ENCODE data around the gene URB1.

URB1 gene

GRCh38 chr21:32338209-32338921 is 54.4 kb downstream of the URB1 start:
- Histone ChIP-seq H3K4me3 (ENCODE audit: insufficient read length, low read depth) (no peak overlapping the region), H3K9me3 (ENCODE audit: insufficient read depth, low read length) (no peaks in the 10 kb centered on the region), H3K36me3 (ENCODE audit: insufficient read depth, insufficient read length, low read length) (peaks cover 98% of the 10 kb centered on the region), H3K9ac (ENCODE audit: insufficient read length, low read depth) (no peak overlapping the region), H3K4me1 (ENCODE audit: insufficient read depth, insufficient read length) (peaks cover 13% of the 10 kb centered on the region), H3K27me3 (ENCODE audit: insufficient read depth, insufficient read length) (no peaks in the 10 kb centered on the region)
- TF ChIP-seq YY1 (IDR thresholded peaks at IDR 0.05; ENCODE audit: insufficient read depth, insufficient read length) (no peak), ZNF274 (IDR thresholded peaks at IDR 0.05; ENCODE audit: low read depth, low read length) (no peak), SUZ12 (IDR thresholded peaks at IDR 0.05; ENCODE audit: extremely low read depth, insufficient read depth, insufficient read length) (no peak)
- no peak for DNase-seq (ENCODE audit: low read depth, low spot score)

GRCh38 chr21:32337206-32337605 is 55.6 kb downstream of the URB1 start:
- TF ChIP-seq SUZ12 (IDR thresholded peaks at IDR 0.05; ENCODE audit: extremely low read depth, insufficient read depth, insufficient read length) (no peak), YY1 (IDR thresholded peaks at IDR 0.05; ENCODE audit: insufficient read depth, insufficient read length) (no peak), ZNF274 (IDR thresholded peaks at IDR 0.05; ENCODE audit: low read depth, low read length) (no peak)
- no peak overlapping the region for H3K4me3 ChIP-seq (ENCODE audit: insufficient read length, low read depth)
- H3K4me1 ChIP-seq (ENCODE audit: insufficient read depth, insufficient read length): peaks cover 13% of the 10 kb centered on the region
- no peaks in the 10 kb centered on the region for H3K9me3 ChIP-seq (ENCODE audit: insufficient read depth, low read length)
- no peaks in the 10 kb centered on the region for H3K27me3 ChIP-seq (ENCODE audit: insufficient read depth, insufficient read length)
- DNase-seq (ENCODE audit: low read depth, low spot score): no peak
- no peak overlapping the region for H3K9ac ChIP-seq (ENCODE audit: insufficient read length, low read depth)
- H3K36me3 ChIP-seq (ENCODE audit: insufficient read depth, insufficient read length, low read length): peaks cover 96% of the 10 kb centered on the region

GRCh38 chr21:32336711-32337110 is 56.1 kb downstream of the URB1 start:
- DNase-seq (ENCODE audit: low read depth, low spot score): no peak
- no peak overlapping the region for H3K4me3 ChIP-seq (ENCODE audit: insufficient read length, low read depth)
- H3K9ac ChIP-seq (ENCODE audit: insufficient read length, low read depth): no peak overlapping the region
- H3K27me3 ChIP-seq (ENCODE audit: insufficient read depth, insufficient read length): no peaks in the 10 kb centered on the region
- TF ChIP-seq YY1 (IDR thresholded peaks at IDR 0.05; ENCODE audit: insufficient read depth, insufficient read length) (no peak), ZNF274 (IDR thresholded peaks at IDR 0.05; ENCODE audit: low read depth, low read length) (no peak), SUZ12 (IDR thresholded peaks at IDR 0.05; ENCODE audit: extremely low read depth, insufficient read depth, insufficient read length) (no peak)
- H3K4me1 ChIP-seq (ENCODE audit: insufficient read depth, insufficient read length): peaks cover 15% of the 10 kb centered on the region
- peaks cover 96% of the 10 kb centered on the region for H3K36me3 ChIP-seq (ENCODE audit: insufficient read depth, insufficient read length, low read length)
- H3K9me3 ChIP-seq (ENCODE audit: insufficient read depth, low read length): no peaks in the 10 kb centered on the region

GRCh38 chr21:32335601-32336575 is 56.9 kb downstream of the URB1 start:
- H3K4me3 ChIP-seq (ENCODE audit: insufficient read length, low read depth): no peak overlapping the region
- H3K27me3 ChIP-seq (ENCODE audit: insufficient read depth, insufficient read length): no peaks in the 10 kb centered on the region
- TF ChIP-seq ZNF274 (IDR thresholded peaks at IDR 0.05; ENCODE audit: low read depth, low read length) (no peak), SUZ12 (IDR thresholded peaks at IDR 0.05; ENCODE audit: extremely low read depth, insufficient read depth, insufficient read length) (no peak)
- no peak for DNase-seq (ENCODE audit: low read depth, low spot score)
- H3K9ac ChIP-seq (ENCODE audit: insufficient read length, low read depth): no peak overlapping the region
- H3K4me1 ChIP-seq (ENCODE audit: insufficient read depth, insufficient read length): peaks cover 17% of the 10 kb centered on the region
- no peaks in the 10 kb centered on the region for H3K9me3 ChIP-seq (ENCODE audit: insufficient read depth, low read length)
- peaks cover 96% of the 10 kb centered on the region for H3K36me3 ChIP-seq (ENCODE audit: insufficient read depth, insufficient read length, low read length)

GRCh38 chr21:32334980-32335531 is 57.8 kb downstream of the URB1 start:
- H3K9me3 ChIP-seq (ENCODE audit: insufficient read depth, low read length): no peaks in the 10 kb centered on the region
- no peaks in the 10 kb centered on the region for H3K27me3 ChIP-seq (ENCODE audit: insufficient read depth, insufficient read length)
- peaks cover 94% of the 10 kb centered on the region for H3K36me3 ChIP-seq (ENCODE audit: insufficient read depth, insufficient read length, low read length)
- no peak for TF ChIP-seq YY1 (IDR thresholded peaks at IDR 0.05; ENCODE audit: insufficient read depth, insufficient read length)
- H3K9ac ChIP-seq (ENCODE audit: insufficient read length, low read depth): no peak overlapping the region
- H3K4me3 ChIP-seq (ENCODE audit: insufficient read length, low read depth): no peak overlapping the region
- no peak for DNase-seq (ENCODE audit: low read depth, low spot score)
- peaks cover 17% of the 10 kb centered on the region for H3K4me1 ChIP-seq (ENCODE audit: insufficient read depth, insufficient read length)

- no peaks in the 10 kb centered on the region for H3K9me3 ChIP-seq (ENCODE audit: insufficient read depth, low read length)
- no peak overlapping the region for H3K9ac ChIP-seq (ENCODE audit: insufficient read length, low read depth)
- peaks cover 17% of the 10 kb centered on the region for H3K4me1 ChIP-seq (ENCODE audit: insufficient read depth, insufficient read length)
- peaks cover 97% of the 10 kb centered on the region for H3K36me3 ChIP-seq (ENCODE audit: insufficient read depth, insufficient read length, low read length)
- no peak overlapping the region for H3K4me3 ChIP-seq (ENCODE audit: insufficient read length, low read depth)
- no peaks in the 10 kb centered on the region for H3K27me3 ChIP-seq (ENCODE audit: insufficient read depth, insufficient read length)
- TF ChIP-seq YY1 (IDR thresholded peaks at IDR 0.05; ENCODE audit: insufficient read depth, insufficient read length) (no peak), SUZ12 (IDR thresholded peaks at IDR 0.05; ENCODE audit: extremely low read depth, insufficient read depth, insufficient read length) (no peak), ZNF274 (IDR thresholded peaks at IDR 0.05; ENCODE audit: low read depth, low read length) (no peak)
- no peak for DNase-seq (ENCODE audit: low read depth, low spot score)
These were observed 58.7 kb downstream of the URB1 start for GRCh38 chr21:32333953-32334673.

All from NT2/D1 (cell line).